ENCODE data around the gene ATOH8. TPM values are rescaled to one million over a fixed set of nuclear protein-coding genes. Genes with fewer than 3 reads are reported as not detected.

ATOH8 gene
- total RNA-seq, 1 donor from 2014 or later: 1.9 TPM

DNA sequence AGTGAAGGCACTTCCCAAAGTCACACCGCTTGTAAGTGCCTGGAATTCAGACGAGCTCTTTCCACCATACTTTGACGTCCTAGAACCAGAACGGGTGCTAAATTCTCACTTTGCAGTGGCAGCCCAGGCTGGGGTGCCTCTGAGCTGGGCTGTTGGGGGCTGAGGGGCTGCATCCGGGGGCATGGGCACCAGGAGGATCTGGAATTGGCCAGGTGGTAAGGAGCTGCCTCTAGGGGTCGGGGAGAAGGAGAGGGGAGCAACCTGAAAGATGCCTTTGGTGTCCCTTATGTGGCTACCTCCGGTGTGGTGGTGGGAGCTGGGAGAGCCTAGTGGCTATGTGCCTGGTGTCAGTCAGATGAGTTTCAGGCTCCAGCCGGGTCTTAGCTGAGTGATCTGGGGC is 7.1 kb downstream of the ATOH8 start:
- no peak for FAIRE-seq

DNA sequence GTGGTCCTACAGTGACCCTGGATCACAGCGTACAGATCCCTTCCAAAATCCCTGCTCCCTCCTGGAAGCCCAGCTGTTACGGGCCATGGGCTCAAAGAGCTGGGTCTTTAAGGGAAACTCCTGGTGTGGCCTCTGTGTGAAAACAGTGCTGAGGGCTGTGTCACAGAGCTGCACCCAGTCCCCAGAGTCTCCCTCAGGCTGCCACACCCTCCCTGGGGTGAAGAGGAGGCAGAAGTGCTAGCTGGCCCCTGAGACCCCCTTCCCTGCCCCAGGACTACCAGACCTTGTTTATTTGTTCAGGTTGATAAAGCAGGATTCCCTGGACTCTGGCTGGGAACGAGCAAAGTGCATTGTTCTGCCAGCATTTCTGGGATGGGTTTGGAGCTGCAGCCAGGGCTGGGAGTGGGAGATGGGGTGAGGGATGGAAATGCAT is 7.7 kb downstream of the ATOH8 start:
- no peak for DNase-seq (ENCODE audit: low read depth)
- no peak overlapping the region for H2AFZ ChIP-seq (ENCODE audit: low read depth, low read length)
- no peaks in the 10 kb centered on the region for H3K36me3 ChIP-seq (ENCODE audit: insufficient read depth, low read length)
- TF ChIP-seq, protein P1, sequence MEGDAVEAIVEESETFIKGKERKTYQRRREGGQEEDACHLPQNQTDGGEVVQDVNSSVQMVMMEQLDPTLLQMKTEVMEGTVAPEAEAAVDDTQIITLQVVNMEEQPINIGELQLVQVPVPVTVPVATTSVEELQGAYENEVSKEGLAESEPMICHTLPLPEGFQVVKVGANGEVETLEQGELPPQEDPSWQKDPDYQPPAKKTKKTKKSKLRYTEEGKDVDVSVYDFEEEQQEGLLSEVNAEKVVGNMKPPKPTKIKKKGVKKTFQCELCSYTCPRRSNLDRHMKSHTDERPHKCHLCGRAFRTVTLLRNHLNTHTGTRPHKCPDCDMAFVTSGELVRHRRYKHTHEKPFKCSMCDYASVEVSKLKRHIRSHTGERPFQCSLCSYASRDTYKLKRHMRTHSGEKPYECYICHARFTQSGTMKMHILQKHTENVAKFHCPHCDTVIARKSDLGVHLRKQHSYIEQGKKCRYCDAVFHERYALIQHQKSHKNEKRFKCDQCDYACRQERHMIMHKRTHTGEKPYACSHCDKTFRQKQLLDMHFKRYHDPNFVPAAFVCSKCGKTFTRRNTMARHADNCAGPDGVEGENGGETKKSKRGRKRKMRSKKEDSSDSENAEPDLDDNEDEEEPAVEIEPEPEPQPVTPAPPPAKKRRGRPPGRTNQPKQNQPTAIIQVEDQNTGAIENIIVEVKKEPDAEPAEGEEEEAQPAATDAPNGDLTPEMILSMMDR (IDR thresholded peaks at IDR 0.05; ENCODE audit: insufficient read depth, low read depth, low read length): no peak
- no peak for TF ChIP-seq EZH2 (IDR thresholded peaks at IDR 0.05; ENCODE audit: insufficient read depth, low read length)
- peaks cover 64% of the 10 kb centered on the region for H4K20me1 ChIP-seq (ENCODE audit: insufficient read depth, low read length)
- H3K9me3 ChIP-seq (ENCODE audit: insufficient read depth, low read depth, low read length): no peaks in the 10 kb centered on the region
- no peak overlapping the region for H3K4me2 ChIP-seq (ENCODE audit: low read length)
- no peak overlapping the region for H3K4me3 ChIP-seq (ENCODE audit: insufficient read depth, low read depth, low read length)
- Mint-ChIP-seq H3K4me3 (ENCODE audit: unreplicated experiment) (no peak overlapping the region), H3K9me3 (ENCODE audit: unreplicated experiment) (peaks cover 4% of the 10 kb centered on the region), H3K36me3 (ENCODE audit: low read depth, unreplicated experiment) (no peaks in the 10 kb centered on the region), H3K4me1 (ENCODE audit: low read depth, unreplicated experiment) (peaks cover 17% of the 10 kb centered on the region), H3K27me3 (ENCODE audit: low read depth, unreplicated experiment) (peaks cover 80% of the 10 kb centered on the region), H3K27ac (ENCODE audit: unreplicated experiment) (no peak overlapping the region)
- peaks cover 4% of the 10 kb centered on the region for H3K27me3 ChIP-seq (ENCODE audit: insufficient read depth, low read length)
- H3K4me1 ChIP-seq (ENCODE audit: insufficient read depth, low read length): peaks cover 18% of the 10 kb centered on the region
- H3K9ac ChIP-seq (ENCODE audit: low read length): no peak overlapping the region
- H3K79me2 ChIP-seq (ENCODE audit: insufficient read depth, low read length): peaks cover 47% of the 10 kb centered on the region
- H3K27ac ChIP-seq (ENCODE audit: low read depth, low read length): no peak overlapping the region
- FAIRE-seq: no peak

More for the DNA sequence above, 7.1 kb downstream of the ATOH8 start:
- H3K27ac Mint-ChIP-seq (ENCODE audit: unreplicated experiment): no peak overlapping the region
- Histone ChIP-seq H4K20me1 (ENCODE audit: insufficient read depth, low read length) (peaks cover 71% of the 10 kb centered on the region), H3K79me2 (ENCODE audit: insufficient read depth, low read length) (peaks cover 53% of the 10 kb centered on the region), H3K4me2 (ENCODE audit: low read length) (no peak overlapping the region), H3K27me3 (ENCODE audit: insufficient read depth, low read length) (peaks cover 4% of the 10 kb centered on the region), H3K27ac (ENCODE audit: low read depth, low read length) (no peak overlapping the region), H3K9me3 (ENCODE audit: insufficient read depth, low read depth, low read length) (no peaks in the 10 kb centered on the region), H3K4me3 (ENCODE audit: insufficient read depth, low read depth, low read length) (no peak overlapping the region), H3K4me1 (ENCODE audit: insufficient read depth, low read length) (peaks cover 17% of the 10 kb centered on the region), H2AFZ (ENCODE audit: low read depth, low read length) (no peak overlapping the region), H3K36me3 (ENCODE audit: insufficient read depth, low read length) (no peaks in the 10 kb centered on the region), H3K9ac (ENCODE audit: low read length) (no peak overlapping the region)
- no peak overlapping the region for H3K4me3 Mint-ChIP-seq (ENCODE audit: unreplicated experiment)
- TF ChIP-seq EZH2 (IDR thresholded peaks at IDR 0.05; ENCODE audit: insufficient read depth, low read length): no peak
- TF ChIP-seq, protein P1 (IDR thresholded peaks at IDR 0.05; ENCODE audit: insufficient read depth, low read depth, low read length): no peak
- H3K9me3 Mint-ChIP-seq (ENCODE audit: unreplicated experiment): peaks cover 4% of the 10 kb centered on the region
- no peaks in the 10 kb centered on the region for H3K36me3 Mint-ChIP-seq (ENCODE audit: low read depth, unreplicated experiment)
- no peak for DNase-seq (ENCODE audit: low read depth)
- peaks cover 12% of the 10 kb centered on the region for H3K4me1 Mint-ChIP-seq (ENCODE audit: low read depth, unreplicated experiment)
- peaks cover 80% of the 10 kb centered on the region for H3K27me3 Mint-ChIP-seq (ENCODE audit: low read depth, unreplicated experiment)

DNA sequence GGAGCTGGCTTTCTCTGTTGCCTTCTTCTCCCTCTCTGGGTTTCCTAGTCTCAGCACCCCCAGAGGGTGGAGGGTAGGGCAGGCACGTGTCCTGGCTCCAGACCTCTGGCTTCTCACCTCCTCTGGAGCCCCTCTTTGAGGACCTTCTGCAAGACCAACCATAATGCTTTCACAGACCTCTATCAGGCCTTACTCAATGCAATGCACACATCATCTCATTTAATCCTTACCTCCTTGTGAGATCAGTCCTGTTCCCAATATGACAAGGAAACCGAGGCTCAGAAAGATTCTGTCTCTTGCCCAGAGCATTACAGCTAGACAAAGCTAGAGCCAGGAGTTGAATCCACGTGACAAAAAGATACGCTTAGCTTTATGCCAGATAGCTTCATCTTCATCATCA is 8.2 kb downstream of the ATOH8 start:
- Mint-ChIP-seq H3K4me3 (ENCODE audit: unreplicated experiment) (no peak overlapping the region), H3K4me1 (ENCODE audit: low read depth, unreplicated experiment) (peaks cover 17% of the 10 kb centered on the region), H3K9me3 (ENCODE audit: unreplicated experiment) (peaks cover 4% of the 10 kb centered on the region), H3K27me3 (ENCODE audit: low read depth, unreplicated experiment) (peaks cover 76% of the 10 kb centered on the region), H3K36me3 (ENCODE audit: low read depth, unreplicated experiment) (no peaks in the 10 kb centered on the region), H3K27ac (ENCODE audit: unreplicated experiment) (no peak overlapping the region)
- peaks cover 60% of the 10 kb centered on the region for H4K20me1 ChIP-seq (ENCODE audit: insufficient read depth, low read length)
- H3K36me3 ChIP-seq (ENCODE audit: insufficient read depth, low read length): no peaks in the 10 kb centered on the region
- H2AFZ ChIP-seq (ENCODE audit: low read depth, low read length): no peak overlapping the region
- H3K9me3 ChIP-seq (ENCODE audit: insufficient read depth, low read depth, low read length): no peaks in the 10 kb centered on the region
- FAIRE-seq: no peak
- H3K27ac ChIP-seq (ENCODE audit: low read depth, low read length): no peak overlapping the region
- DNase-seq (ENCODE audit: low read depth): no peak
- H3K79me2 ChIP-seq (ENCODE audit: insufficient read depth, low read length): peaks cover 43% of the 10 kb centered on the region
- peaks cover 4% of the 10 kb centered on the region for H3K27me3 ChIP-seq (ENCODE audit: insufficient read depth, low read length)
- H3K4me1 ChIP-seq (ENCODE audit: insufficient read depth, low read length): peaks cover 21% of the 10 kb centered on the region
- H3K4me2 ChIP-seq (ENCODE audit: low read length): no peak overlapping the region
- no peak overlapping the region for H3K9ac ChIP-seq (ENCODE audit: low read length)
- no peak for TF ChIP-seq EZH2 (IDR thresholded peaks at IDR 0.05; ENCODE audit: insufficient read depth, low read length)
- TF ChIP-seq, protein P1 (IDR thresholded peaks at IDR 0.05; ENCODE audit: insufficient read depth, low read depth, low read length): no peak
- no peak overlapping the region for H3K4me3 ChIP-seq (ENCODE audit: insufficient read depth, low read depth, low read length)
